AG20443 (cell line): ENCODE data around the gene TRAF7.
A peak's percentile ranks its signal among the peaks of the same experiment; 100 is the strongest.
"Not testable (repeated sequence)": the region's sequence is repeated elsewhere in the genome, so short reads cannot be mapped to it uniquely, and the experiment has no call there.

Experiments
- DNase-seq: peaks from one replicate; pipeline ENCODE4 v3.0.0; 2012; ENCODE audit warnings: low spot score, mixed read lengths

The TRAF7 gene

DNA sequence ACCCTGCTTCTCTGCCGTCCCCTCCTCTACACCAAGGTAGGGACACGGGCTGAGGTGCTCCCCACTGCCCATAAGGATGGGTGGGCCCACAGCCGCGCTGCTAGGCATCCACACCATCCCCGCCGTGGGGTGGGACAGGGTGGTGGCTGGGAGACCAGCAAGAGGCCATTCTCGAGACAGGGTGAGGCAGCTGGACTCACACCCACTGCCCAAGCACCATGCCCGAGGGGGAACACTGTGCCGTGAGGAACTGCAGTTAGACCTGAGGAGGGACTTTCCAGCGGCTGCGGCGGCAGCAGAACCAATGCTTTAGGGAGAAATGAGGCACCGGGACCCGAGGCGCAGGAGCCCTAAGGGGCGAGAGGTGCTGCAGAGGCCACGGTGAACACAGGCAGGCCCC, 33.2 kb upstream of the TRAF7 start:
- no peak for DNase-seq

DNA sequence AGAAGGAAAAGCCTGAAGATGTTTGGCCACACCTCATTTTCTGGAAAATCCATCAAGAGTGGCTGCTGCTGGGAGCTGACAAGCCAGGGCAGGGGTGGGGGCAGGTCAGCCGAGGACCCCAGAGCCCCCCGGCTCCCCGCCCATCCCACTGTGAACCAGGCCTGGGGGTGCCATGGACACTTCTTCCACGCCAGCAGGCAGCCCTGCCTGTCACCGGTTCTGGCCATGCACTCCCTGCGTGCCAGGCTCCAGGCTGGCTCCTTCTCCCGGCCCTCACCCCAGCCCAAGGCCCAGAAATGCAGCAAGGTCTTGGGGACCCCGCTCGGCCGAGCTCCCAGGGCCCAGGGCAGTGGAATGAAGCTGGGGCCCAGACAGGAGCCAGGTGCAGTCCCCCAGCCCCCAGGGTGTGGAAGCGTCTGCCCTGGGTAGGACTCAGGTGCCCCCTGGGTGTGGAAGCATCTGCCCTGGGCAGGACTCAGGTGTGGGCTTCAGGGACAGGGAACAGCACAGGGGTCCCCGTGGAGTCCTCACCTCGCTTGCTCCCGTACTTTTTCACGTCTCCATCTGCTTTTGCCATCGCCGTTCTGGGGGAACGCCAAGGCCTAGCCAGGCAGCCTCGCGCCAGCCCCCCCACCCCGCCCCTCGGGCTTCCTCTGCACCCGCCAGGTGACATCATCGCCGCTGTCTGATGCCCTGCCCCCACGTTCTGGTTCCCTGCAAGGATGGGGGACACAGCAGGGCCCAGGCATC, 32.5 kb upstream of the TRAF7 start:
- DNase-seq, result not testable (repeated sequence)

DNA sequence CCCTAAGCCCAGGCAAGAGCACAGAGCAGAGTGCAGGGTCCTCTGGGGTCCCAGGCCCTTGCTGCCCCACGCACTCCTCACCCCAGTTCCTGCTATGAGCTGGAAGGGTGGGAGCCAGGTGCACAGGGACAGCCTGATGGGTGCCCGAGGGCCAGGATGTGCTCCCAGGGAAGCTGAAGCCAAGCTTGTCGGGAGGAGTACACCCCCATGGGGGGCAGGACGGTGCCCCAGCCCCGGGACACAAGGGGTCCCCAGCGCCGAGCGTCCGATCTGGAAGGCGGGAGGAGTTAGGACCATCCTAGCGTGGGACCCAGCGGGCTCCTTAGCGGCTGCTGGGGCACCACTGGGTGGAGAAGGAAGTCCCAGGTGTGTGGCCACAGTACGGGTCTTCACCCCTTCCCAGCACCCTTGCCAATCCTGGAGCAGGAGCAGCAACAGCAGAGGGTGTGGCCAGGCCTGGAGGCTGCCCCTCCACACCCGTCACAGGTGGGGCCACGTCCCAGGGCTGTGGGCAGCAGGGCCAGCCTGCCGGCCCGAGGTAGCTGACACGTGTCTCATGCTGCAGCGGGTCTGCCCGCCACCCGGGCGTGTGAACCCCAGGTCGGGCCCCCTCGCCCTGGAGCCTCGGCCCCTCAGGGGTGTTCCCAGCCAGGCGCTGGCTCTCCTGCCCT, 31.7 kb upstream of the TRAF7 start:
- DNase-seq, result not testable (repeated sequence)

DNA sequence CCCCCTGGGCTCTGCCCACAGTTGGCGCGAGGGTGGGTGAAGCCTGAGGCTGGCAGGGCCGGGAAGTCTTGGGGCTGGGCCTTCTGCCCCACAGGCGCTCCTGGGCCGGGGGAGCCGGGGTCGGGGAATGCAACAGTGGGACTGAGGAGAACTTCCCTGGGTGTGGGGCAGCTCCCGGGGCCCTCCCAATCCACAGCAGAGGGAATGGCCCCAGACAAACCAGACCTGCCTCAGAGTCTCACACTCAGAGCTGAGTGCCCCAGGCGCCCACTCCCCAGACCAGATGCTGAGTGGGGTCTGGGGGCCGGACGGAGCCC, 31.2 kb upstream of the TRAF7 start:
- not testable (repeated sequence) for DNase-seq

DNA sequence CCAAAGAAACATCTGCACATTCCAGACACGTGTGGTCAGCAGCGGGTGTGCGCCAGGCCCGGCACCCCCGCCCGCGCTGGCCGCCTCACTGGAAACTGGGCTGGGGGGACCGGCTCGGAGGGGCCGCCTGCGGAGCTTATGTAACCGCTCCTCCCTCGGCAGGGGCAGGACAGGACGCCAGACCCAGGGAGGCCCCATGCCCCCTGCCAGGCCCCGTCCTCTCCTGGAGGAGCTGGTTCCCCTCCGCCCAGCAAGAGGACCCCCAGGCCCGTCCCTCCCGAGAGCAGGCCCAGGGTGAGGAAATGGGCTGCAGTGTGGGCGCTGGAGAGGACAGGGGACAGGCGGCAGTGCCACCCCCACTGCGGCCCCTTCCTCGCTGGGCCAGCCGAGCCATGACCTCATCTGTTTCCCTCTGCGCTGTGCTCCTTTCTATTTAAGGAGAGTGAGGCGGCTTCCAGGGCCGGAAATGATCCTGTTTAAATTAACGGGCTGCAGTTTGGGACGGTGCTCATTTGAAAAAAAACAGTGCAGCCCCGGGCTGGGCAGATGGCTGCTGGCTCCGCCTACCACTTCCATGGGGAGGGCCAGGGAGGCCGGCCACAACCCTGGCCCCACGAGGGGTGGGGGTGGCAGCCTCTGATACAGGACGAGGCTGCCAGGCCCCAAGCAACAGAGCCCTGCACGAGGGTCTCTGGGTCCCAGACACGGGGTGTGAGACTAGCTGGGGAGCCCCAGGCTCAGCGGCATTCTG, 30.7 kb upstream of the TRAF7 start:
- DNase-seq, result peak; percentile 32

DNA sequence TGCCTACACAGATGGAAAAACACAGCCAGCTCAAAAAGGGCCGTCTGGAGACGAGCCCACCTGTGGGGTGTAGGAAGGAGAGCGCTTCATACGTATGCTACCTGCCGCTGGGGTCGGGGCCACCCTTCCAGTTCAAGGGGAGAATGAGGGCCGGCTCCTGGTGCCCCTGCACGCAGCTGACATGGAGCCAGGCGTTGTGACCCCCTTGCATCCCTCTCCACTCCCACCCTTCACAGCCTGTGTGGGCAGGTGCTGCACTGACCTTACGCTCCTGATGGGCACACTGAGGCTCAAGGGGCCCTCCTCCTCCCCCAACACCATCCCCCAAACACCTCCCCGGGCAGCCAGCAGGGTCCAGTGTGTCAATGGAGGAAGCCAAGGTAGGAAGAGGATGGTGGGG, 30.0 kb upstream of the TRAF7 start:
- DNase-seq, result not testable (repeated sequence)

DNA sequence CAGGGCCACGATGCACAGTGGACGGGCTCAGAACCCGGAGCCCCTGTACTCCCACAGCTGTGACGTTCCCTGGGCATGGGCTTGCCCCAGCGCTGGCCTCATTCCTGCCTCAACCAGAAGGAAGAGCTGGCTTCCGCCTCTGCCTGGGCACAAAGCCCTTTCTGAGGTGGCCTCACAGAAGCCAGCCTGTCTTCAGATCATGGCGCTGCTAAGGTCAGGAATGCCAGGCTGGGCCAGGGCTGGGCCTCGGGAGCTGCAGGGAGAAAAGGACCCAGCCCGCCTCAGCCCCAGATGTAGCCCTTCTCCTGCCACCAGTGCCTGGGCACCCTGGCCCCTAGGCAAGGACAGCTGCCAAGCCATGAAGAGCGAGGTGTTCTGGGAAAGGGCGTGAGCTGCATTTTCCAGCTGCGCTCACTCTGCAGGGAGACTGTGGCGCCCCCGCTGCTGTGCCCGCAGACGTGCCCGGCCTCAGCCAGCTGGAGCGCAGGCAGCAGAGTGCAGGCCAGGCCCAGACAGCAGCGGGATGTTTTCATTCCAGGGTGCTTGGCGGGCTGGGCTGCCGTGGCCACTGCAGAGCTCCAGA, 29.3 kb upstream of the TRAF7 start:
- DNase-seq, result not testable (repeated sequence)

DNA sequence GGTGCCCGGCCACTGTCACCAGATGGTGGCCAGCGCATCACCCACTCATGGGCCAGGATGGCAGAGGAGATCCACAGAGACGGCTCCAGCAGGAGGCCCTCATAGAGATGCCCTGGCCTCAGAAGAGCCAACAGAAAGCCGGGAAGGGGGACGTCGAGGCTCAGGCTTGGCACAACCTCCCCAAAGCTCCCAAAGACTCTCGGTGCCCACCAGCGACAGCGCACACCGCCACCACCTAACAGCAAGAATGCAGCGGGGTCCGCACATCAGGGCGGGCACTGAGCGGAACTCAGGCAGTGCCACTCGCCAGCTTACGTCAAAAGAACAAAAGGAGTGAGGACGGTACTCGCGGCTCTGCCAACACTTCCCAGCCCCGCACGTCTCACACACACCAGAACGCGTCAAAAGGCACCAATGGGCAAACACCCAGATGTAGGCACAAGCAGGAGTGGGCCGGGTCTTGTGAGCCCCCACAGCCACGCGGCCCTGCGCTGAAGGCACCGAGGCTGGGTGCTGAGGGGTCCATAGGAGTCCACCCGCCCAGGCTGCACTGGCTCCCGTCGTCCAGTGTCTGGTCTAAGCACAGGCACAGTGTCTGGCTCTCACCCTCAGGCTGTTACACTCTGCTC, 28.5 kb upstream of the TRAF7 start:
- not testable (repeated sequence) for DNase-seq

DNA sequence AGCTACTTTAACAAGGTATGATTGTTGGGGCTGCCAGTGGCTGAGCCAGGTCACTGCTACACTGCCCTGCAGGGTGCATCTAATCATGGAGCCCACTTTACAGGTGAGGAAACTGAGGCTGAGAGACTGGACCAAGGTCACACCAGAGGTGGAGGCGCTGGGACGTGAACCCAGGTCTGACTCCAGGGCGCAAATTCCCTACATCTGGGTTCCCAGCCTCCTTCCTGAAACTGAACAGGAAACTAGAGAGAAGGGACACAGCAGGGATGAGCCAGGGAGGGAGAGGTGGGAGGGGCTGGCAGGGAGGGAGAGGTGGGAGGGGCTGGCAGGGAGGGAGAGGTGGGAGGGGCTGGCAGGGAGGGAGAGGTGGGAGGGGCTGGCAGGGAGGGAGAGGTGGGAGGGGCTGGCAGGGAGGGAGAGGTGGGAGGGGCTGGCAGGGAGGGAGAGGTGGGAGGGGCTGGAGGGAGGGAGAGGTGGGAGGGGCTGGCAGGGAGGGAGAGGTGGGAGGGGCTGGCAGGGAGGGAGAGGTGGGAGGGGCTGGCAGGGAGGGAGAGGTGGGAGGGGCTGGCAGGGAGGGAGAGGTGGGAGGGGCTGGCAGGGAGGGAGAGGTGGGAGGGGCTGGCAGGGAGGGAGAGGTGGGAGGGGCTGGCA, 27.8 kb upstream of the TRAF7 start:
- DNase-seq, result not testable (repeated sequence)

DNA sequence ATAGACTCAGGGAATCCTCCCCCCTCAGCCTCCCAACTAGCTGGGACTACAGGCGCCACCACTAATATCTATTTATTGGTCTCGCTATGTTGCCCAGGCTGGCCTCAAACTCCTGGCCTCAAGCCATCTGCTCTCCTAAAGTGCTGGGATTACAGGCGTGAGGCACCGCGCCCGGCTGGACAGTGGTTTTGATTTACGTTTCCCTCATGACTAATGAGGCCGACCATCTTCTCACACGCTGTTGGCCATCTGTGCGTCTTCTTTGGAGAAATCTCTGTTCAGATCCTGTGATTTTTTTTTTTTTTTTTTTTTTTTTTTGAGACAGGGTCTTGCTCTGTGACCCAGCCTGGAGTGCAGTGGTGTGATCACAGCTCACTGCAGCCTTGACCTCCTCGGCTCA, 26.3 kb upstream of the TRAF7 start:
- DNase-seq, result not testable (repeated sequence)

DNA sequence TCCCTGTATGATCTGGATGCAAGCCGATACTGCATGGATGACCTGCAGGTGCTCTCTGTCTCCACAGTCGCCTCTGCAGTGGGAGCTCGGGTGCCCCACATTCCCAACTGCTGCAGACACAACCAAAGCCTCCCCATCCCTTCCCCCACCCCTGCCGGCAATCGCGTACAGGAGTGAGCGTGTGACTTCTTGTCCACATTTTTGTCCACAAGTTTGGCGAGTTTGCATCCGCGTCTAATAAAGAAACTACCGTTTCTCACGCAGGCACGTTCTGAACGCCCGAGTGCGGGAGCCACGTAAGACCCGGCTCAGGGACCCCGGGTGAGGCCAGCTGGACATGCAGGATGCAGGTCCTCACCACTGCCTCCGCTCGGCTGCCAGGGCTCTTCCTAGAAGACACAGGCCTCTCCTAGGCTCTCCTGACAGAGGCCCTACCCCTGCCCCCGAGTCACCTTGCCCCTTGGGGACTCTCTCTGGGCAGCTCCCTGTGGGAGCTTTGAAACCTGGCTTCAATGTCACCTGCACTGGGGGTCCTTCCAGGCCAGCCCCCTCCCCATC, 25.6 kb upstream of the TRAF7 start:
- DNase-seq, result not testable (repeated sequence)

DNA sequence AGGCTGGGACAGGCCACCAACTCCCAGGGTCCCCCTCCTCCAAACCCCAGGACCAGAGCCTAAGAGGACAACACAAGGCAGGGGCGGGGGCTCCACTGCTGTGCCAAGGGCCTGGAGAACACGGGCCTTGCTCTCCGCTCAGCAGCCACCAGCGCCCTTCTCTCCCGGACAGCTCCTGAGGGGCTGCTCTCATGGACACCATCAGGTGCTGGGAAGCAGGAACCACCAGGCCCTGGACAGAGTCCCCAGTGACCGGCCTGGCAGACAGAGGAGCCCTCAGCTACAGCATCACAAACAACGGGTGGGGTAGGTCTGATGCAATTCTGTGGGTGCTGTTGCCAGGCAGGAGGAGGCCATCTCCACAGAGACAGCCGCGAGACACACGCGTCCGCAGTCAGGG, 21.8 kb upstream of the TRAF7 start:
- not testable (repeated sequence) for DNase-seq

DNA sequence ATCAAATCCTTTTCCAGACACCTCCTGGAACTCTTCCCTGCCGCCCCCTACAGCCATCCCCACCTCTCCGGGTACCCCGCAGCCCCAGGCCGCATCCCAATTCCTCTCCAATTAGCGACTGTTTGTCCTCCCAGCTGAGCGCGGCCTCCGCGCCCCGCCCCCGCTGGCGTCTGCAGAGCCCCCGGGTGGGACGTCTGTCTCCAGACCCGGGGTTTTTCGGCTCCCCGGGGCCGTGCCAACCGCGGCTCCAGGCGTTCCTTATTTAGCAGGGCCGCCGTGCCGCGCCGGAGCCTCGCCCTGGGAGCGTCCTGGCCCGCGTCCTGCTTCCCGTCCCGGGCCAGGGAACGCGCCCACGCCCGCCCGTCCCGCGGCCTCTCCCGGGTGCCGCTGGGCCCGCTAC, 20.5 kb upstream of the TRAF7 start:
- DNase-seq, result not testable (repeated sequence)

DNA sequence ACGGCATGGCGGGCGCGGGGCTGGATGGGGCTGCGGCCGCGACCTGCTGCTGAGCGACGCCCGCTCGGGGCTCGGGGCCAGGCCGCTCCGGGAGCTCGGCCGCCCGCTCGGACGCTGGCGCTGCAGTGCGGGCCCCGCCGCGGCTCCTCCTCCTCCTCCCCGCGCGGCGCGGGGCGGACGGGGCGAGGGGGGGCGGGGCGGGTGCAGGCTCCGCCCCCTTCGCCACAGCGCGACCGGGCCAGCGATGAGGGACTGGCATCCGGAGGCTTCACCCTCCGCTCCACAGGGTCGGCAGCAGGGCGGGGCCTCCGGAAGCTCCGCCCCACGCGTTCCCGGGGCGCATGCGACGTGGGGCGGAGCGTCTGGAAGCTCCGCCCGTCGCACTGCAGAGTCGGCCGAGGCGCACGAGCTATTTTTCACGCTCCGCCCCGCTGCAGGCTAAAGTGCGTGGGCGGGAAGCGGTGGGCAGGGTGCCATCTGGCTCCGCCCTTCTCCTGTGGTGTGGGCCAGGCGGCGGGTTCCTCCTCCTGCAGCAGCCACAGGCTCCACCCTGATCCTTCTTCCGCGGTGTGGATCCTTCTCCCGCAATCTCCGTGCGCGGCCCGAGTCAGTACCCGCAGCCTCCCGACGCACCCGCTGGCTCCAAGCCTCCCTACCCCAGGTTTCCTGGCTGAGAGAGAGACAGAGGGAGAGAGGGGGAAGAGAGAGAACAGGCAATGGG, 19.7 kb upstream of the TRAF7 start, which contains the start of gene PKD1:
TSS of gene PKD1 (minus strand) at position 129 of the 721 bp plus-strand sequence. CDS start 209 bp downstream, outside the sequence.
- peak; percentile 42 for DNase-seq

DNA sequence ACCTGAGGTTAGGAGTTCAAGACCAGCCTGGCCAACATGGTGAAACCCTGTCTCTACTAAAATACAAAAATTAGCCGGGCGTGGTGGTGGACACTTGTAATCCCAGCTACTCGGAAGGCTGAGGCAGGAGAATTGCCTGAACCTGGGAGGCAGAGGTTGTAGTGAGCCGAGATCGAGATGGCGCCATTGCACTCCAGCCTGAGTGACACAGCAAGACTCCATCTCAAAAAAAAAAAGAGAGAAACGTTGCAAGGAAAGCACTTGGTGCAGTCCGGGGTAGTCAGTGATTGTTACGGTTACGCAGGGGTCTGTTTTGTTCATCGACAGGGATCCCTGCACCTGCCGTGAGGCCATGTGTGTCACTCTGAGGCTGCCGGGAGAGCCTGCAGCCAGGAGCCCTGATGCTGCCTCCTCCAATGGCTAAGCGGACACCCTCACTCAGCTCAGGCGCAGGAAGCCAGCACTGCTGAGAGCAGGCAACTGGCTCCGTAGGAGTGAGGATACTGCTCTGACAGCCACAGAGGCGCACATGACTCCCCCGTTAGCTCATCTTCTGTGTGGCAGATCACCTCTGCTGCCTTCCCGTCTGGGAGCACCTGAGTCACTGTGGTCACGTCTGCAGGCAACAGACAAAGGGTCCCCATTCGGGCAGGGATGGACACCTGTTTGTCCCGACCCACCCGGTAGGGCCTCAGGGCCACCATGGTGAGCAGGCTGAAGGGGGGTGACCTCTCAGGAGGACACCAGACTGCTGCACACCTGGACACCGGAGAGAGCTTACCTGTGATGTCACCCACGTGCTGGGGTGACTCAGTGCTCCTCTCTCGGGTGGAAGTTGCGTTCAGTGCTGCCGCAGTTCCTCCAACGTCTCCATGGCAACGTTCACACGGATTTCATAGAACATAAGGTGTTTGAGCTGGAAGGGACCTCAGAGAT, 12.4 kb upstream of the TRAF7 start:
- DNase-seq, result no peak

DNA sequence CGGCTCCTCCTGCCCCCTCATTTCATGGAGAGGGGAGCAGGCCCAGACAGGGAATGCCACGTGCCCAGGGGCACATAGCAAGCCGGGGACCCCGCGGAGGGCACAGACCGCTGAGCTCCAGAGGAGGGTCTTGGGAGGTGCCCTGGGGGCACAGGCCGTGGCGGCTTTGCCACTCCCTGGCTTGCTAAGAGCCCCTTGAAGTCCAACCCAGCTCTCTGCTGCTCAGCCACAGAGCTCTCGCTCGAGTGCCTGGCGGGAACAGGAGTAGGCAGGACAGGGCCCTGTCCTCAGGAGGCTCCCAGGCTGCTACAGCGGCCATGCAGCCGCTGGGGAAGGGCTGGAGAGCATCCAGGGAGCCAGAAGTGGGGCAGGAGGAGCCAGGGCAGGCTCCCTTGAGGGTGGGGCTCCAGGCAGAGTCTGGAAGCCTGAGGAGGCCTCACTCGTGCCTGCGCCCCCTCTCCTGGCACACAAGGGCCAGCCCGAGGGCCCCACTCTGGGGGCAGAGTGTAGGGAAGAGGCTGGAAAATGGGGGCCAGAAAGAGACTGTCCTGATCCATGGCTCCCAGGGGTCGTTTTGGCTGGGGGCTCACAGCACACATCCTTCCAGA, 11.6 kb upstream of the TRAF7 start:
- DNase-seq, result no peak

DNA sequence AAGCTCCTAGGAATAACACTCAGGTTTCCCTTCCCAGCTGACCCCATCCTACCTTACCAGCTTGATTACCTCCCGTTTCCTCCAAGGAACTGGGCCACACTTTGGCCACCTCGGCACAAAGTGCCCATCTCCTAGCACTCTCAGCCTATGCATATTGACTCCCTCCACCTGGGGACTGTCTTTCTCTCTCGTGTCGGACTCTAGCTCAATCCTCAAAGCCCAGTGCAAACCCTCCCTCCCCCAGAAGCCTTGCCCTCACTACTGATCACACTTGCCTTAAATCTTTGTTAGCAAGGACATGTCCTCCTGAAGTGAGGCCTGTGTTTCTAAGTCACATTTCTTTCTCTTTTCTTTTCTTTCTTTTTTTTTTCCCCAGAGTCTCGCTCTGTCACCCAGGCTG, 9.7 kb upstream of the TRAF7 start:
- no peak for DNase-seq

DNA sequence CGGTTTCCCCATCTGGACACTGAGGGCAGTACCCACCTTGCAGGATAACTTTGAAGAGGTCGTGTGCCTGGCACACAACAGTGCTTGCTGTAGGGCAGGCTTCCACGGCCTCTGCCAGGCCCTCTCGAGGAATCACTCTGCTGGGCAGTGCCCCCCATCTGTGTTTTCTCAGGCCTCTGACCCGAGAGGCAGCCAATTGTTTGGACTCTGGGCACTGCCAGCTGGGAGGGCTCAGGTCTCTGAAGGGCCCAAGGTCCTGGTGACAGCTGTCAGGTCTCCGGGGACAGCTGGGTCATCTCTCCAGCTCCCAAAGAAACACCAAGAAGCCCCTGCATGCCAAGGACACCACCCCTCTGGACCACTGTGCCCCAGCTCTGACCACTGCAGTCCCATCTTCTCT, 8.2 kb upstream of the TRAF7 start:
- DNase-seq, result no peak
